Middle frontal gyrus (tissue), 1 donor: ENCODE results near the gene NPC1L1.

Experiments used
- DNase-seq: peaks from one replicate; pipeline ENCODE4 v3.0.0-alpha.2; 2015; ENCODE audit warnings: low spot score; ENCODE audit errors: extremely low spot score

NPC1L1 gene

DNA sequence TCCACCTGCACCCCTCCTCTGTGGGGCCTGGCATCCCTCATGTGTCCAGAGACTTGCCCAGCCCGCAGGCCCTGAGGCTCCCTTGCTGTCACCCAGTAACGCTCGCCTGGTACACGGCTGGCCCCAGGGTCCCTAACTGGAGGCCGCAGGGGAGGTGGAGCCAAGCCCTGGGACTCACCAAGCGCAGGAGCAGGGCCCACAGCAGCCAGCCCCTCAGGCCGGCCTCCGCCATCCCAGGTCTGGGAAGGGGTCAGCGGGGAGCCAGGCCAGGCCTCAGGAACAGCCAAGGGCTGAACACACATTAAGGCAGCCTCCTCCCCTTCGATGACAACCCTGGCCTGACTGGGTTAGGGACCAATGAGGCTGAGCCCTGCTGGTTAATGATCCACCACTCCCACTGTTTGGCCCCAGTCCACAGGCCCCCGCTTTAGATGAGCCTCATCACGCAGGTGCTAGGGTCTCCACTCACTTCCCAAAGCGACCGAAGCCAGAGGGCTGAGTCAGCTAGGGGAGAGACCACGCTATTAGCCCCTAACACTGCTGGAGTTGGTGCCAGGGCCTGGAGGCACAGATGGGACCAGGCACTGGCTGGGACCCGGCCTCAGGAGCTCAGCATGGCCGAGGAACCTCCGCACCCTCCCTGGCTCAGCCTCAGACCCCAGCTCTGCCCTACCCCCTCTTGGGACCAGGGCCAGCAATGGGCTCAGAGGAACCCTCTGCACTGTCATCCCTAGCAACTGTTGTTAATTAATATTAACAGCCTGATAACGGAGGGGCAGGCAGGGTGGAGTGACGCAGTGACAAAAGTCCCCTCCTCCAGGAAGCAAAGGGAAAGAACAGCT, at the start of gene NPC1L1:
Gene NPC1L1, minus strand, starts transcription at position 303 of the 842 bp plus-strand sequence. Its CDS starts 71 bp downstream, at position 232.
- no peak for DNase-seq

DNA sequence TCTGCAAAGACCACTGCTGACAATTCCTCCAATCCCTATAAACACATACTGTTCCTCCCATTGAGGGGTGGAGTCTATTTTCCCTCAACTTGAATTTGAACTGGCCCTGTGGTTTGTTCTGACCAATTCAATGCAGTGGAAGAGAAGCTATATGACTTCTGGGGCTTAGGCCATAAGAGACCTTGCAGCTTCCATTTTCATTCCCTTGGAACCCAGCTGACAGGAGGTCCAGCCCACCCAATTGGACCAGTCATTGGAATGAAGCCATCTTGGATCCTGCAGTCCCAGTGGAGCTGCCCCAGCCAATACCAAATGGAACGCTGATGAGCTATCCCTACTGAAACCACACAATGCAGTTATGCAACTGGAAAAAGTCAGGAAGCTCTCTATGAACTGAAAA, 49.8 kb upstream of the NPC1L1 start:
- DNase-seq, result no peak

GRCh38 chr7:44587843-44588711, 46.9 kb upstream of the NPC1L1 start:
- DNase-seq, result no peak

DNA sequence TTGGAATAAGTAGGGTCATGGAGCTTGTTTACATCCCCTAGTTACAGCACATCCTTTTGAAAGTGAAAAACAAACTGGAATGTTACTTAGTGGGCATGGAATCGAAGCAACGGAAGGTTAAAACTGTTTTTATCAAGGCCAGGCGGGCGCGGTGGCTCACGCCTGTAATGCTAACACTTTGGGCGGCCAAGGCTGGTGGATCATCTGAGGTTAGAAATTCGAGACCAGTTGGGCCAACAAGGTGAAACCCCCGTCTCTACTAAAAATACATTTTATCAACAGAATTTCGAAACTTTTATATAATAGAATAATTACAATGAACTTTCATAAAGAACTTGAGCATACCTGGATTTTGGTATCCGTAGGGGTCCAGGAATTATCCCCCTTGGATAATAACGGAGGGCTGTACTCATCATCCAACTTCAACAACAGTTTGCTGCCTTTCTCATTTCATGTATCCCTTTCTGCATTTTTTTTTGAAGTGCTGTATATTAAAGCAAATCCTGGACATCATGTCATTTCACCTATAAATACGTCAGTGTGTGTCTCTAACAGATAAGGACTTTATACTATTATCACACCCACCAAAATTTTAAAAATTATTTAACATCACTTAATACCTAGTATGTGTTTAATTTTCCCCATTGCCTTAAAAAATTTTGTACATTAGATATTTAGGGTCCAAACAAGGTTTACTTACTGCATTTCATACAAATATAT, 42.2 kb upstream of the NPC1L1 start:
- DNase-seq, result no peak

- peak; percentile 99 for DNase-seq
These were observed 40.9 kb upstream of the NPC1L1 start, which contains the start of gene TMED4 for GRCh38 chr7:44581879-44582603. Gene TMED4 (minus strand): TSS chr7:44582231. CDS start chr7:44582206, 25 bp downstream.

DNA sequence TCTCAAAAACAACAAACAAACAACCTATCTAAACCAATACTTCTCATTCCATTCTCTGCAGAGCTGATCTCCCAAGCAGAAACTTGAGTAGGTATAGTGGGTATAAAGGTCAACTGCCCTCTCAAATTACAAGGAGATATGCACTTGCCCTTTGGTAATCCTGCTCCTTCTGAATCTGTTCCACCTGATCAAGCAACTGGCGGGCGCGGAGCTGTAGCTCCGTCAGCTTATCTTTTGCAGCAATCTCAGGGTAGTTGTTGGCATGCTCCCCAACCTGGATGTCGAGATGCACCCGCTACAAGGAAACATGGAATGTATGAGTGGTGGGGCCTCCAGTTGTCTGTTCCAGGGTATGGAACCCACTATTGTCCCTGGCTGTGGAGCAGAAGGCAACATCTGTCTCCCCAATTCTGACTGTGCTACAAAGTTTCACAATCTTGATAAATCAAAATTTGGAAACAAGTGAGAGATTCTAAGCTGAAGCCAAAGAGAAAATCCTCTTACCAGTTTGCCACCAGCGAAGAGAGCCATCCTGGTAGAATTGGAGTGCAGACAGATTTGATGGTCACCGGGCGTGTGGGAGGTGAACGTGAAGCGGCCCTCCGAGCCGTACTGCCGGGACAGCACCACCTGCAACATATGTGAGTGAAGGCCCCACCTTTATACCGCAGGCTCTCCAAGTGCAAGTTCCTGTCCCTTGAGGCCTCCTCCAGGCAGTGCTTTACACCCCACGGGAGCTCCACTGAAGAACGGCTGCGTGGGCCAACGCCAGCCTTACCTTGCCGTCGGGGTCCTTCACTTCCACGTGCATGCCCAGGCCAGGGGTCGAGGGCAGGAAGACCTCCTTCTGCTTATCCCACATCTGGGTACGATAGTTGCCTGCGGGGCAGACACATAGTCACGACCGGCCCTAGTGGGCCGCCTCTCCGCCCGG, 40.1 kb upstream of the NPC1L1 start:
- no peak for DNase-seq

DNA sequence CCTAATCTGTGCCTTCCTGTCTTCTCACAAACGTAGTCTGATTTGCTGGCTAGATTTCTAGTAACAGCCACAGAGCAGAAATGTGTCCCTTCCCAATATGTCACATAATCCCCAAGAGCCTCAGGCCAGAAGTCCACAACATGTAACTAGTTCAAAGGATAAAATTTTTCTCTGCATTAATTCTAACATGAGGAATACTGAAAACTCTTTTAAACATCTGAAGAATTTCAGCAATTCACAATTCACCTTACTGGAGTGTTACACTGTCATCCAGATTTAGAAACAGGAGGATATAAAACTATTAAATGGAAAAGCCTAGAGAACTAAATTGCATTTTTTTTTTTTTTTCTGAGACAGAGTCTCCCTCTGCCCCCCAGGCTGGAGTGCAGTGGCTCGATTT, 35.1 kb upstream of the NPC1L1 start:
- no peak for DNase-seq

GRCh38 chr7:44575054-44575453, 33.9 kb upstream of the NPC1L1 start:
- DNase-seq, result no peak

GRCh38 chr7:44574287-44574872, 33.2 kb upstream of the NPC1L1 start:
- DNase-seq, result no peak

GRCh38 chr7:44573464-44574286, 32.5 kb upstream of the NPC1L1 start, which contains the start of gene DDX56:
Gene DDX56 (minus strand): TSS chr7:44573908. CDS start chr7:44573895, 13 bp downstream.
- DNase-seq, result peak; percentile 97

DNA sequence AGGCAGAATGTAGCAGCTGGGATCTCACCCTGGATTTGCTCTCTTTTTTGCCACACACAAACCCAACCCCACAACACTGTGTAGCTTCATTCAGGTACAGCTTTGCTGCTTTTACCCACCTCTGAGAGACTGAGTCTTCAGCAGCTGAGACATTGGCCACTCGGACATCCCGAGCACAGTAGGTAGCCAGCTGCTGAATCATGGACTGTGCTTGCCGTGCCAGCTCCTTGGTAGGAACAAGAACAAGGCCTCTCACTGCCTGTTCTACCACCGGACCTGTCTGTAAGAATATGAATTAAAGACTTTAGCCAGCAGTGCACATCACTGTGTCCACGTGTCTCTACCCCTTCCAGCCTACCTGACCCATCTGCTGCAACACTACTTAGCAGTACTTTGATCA, 31.6 kb upstream of the NPC1L1 start:
- DNase-seq, result no peak

DNA sequence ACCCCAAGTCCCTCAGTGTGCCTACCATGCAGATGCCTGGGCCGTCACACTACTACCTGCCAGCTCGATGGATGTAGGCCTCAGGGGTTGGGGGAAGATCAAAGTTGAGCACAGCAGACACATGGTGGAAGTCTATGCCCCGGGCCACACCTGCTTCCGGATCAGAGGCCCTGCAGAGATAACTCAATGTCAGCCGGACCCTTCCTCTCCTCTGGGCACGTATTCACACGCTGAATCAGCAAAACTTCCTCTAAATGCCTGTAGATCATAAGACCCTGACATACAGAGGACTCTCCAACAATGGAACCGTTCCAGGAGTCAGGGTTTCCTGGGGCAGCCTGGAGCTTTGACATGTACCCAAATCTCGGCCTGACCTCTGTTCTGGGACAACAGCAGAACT, 28.8 kb upstream of the NPC1L1 start:
- no peak for DNase-seq

GRCh38 chr7:44568771-44569560, 27.8 kb upstream of the NPC1L1 start:
- DNase-seq, result no peak

DNA sequence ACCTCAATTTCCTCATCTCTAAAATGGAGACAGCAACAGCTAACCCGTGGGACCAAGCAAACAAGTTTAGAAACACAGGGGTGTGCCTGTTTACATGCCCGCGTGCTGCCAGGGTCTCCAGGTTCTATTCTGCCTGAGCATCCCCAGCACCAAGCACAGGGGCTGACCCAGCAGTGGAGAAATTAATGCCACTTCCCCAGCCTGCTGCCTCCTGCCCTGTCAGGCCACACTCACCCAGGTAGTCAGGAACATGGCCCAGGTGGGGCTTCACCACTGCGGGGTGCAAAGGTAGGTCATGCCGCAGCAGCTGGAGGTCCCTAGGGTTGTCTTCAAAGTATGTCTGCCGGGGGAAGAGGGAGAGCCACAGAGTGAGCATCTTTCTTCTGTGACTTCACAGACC, 26.8 kb upstream of the NPC1L1 start:
- no peak for DNase-seq

DNA sequence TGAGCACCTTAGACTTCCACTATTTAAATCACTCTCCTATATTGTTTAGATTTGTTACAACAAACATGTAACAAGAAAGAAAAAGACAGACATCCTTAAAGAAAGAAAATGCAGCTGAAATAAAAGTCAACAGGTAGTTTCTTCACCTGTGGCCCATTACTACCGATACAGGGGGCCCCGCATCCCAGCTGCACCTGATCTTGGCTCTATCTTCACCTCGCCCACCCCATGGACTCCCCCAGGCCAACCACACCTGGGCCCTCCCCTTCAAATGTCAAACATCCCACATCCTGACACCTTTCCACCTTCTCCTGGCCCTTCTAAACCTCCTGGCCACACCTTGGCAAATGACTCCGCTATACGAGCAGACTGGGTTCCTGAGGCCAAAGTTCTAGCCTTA, 25.6 kb upstream of the NPC1L1 start:
- no peak for DNase-seq

- DNase-seq, result no peak
These were observed 24.8 kb upstream of the NPC1L1 start for GRCh38 chr7:44565795-44566559.
